ENCODE measurements around the gene BHLHE23.

- TF ChIP-seq EZH2 (IDR thresholded peaks at IDR 0.05) (no peak), CTCF (IDR thresholded peaks at IDR 0.05) (no peak)
Observed at GRCh38 chr20:62987114-62987513, 19.6 kb downstream of the BHLHE23 start.
